ENCODE results near the gene CDC42BPG.
A peak's percentile ranks its signal among the peaks of the same experiment; 100 is the strongest.

DNA sequence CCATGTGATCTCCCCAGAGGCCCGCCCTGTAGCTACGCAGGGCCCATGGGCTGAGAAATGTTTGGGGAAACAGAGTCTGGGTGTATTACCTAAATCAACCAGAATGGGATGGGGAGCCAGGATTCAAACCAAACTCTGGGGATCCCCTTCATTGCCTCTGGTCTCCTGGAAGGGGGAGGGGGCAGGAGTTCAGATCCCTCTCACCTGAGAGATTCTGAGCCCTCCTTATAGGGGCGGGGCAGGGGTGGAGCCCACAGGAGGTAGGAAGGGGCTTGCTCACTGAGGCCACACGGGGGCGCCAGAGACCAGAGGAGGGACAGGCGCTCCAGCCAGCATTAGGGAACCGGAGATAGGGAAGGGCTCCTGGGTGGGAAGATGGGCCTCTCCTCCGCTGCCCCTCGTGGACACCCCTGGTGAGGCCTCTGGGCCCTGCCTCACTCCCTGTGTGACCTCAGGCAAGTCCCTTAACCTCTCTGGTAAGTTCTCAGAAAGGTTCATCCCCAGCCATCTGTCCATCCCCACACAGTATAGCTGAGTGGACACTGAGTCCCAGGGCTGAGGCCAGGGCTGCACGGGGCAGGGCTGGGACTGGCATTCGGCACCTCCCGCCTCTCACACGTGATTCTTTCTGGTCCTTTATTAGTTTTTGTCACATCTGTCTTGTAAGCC lies 2.7 kb upstream of the CDC42BPG start:
- TF ChIP-seq, protein P1, sequence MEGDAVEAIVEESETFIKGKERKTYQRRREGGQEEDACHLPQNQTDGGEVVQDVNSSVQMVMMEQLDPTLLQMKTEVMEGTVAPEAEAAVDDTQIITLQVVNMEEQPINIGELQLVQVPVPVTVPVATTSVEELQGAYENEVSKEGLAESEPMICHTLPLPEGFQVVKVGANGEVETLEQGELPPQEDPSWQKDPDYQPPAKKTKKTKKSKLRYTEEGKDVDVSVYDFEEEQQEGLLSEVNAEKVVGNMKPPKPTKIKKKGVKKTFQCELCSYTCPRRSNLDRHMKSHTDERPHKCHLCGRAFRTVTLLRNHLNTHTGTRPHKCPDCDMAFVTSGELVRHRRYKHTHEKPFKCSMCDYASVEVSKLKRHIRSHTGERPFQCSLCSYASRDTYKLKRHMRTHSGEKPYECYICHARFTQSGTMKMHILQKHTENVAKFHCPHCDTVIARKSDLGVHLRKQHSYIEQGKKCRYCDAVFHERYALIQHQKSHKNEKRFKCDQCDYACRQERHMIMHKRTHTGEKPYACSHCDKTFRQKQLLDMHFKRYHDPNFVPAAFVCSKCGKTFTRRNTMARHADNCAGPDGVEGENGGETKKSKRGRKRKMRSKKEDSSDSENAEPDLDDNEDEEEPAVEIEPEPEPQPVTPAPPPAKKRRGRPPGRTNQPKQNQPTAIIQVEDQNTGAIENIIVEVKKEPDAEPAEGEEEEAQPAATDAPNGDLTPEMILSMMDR (IDR thresholded peaks at IDR 0.05; ENCODE audit: control extremely low read depth in 1 of 3, insufficient read depth in 1 of 3, low read depth in 1 of 3, low read length in 3 of 3): peak in 2 of 3 experiments; percentile 91 to 97; a peak in 3 of 4 replicates
- TF ChIP-seq SP1 (IDR thresholded peaks at IDR 0.05; ENCODE audit: low read depth, low read length): peak; percentile 48; the same call in 1 of the 2 replicates
- no peak for TF ChIP-seq JUND (IDR thresholded peaks at IDR 0.05; ENCODE audit: low read length)
- TF ChIP-seq POLR2A (IDR thresholded peaks at IDR 0.05; ENCODE audit: control extremely low read depth in 1 of 2, low read depth in 2 of 2, low read length in 2 of 2): no peak
- TF ChIP-seq SP2 (IDR thresholded peaks at IDR 0.05; ENCODE audit: low read length): no peak
- peak; percentile 41; the same call in 1 of the 2 replicates for TF ChIP-seq CHD2 (IDR thresholded peaks at IDR 0.05; ENCODE audit: low read length)
- no peak for TF ChIP-seq ASH2L (IDR thresholded peaks at IDR 0.05; ENCODE audit: low read length)
- TF ChIP-seq EZH2 (IDR thresholded peaks at IDR 0.05; ENCODE audit: low read depth, low read length, severe bottlenecking): no peak
- TF ChIP-seq RXRA (IDR thresholded peaks at IDR 0.05; ENCODE audit: insufficient read depth, low read depth, low read length): no peak
- 0 out of 2 replicates have a peak, but pooled peaks have one; percentile 48 for TF ChIP-seq YY1 (IDR thresholded peaks at IDR 0.05; ENCODE audit: low read depth, low read length)
- no peak for TF ChIP-seq JUN (IDR thresholded peaks at IDR 0.05; ENCODE audit: low read depth, low read length)
- TF ChIP-seq, protein P2, sequence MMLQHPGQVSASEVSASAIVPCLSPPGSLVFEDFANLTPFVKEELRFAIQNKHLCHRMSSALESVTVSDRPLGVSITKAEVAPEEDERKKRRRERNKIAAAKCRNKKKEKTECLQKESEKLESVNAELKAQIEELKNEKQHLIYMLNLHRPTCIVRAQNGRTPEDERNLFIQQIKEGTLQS (IDR thresholded peaks at IDR 0.05; ENCODE audit: insufficient read depth, low read depth, low read length): no peak
- TF ChIP-seq SIN3A (conservative IDR thresholded peaks at IDR 0.05 in 1 of 2, IDR thresholded peaks at IDR 0.05 in 1 of 2; ENCODE audit: low read depth in 1 of 2, low read length in 2 of 2): peak in 1 of 2 experiments; percentile 89; a peak in 2 of 4 replicates
- no peak for TF ChIP-seq FOSL1 (IDR thresholded peaks at IDR 0.05; ENCODE audit: insufficient read depth, low read depth, low read length)
